Nephron progenitor cell (in vitro differentiated cells): ENCODE measurements around the gene TYW1B.
A peak's percentile ranks its signal among the peaks of the same experiment; 100 is the strongest.
"Not testable (repeated sequence)": the region's sequence is repeated elsewhere in the genome, so short reads cannot be mapped to it uniquely, and the experiment has no call there.

Experiments
- DNase-seq: peaks from one replicate; pipeline ENCODE4 v3.0.0; 2021
- H3K27ac Mint-ChIP-seq: 2 replicates; pipeline ENCODE4 v1.8.0; 2021; ENCODE audit warnings: mild to moderate bottlenecking, moderate library complexity, mixed read lengths
- H3K27me3 Mint-ChIP-seq: 2 replicates; pipeline ENCODE4 v1.8.0; 2021; ENCODE audit warnings: mild to moderate bottlenecking, low read depth, mixed read lengths; ENCODE audit not compliant: poor library complexity
- H3K36me3 Mint-ChIP-seq: 2 replicates; pipeline ENCODE4 v1.8.0; 2021; ENCODE audit warnings: low read depth, mixed read lengths
- H3K4me1 Mint-ChIP-seq: 2 replicates; pipeline ENCODE4 v1.8.0; 2021; ENCODE audit warnings: mixed read lengths
- H3K4me3 Mint-ChIP-seq: 2 replicates; pipeline ENCODE4 v1.8.0; 2021; ENCODE audit warnings: mild to moderate bottlenecking, moderate library complexity, mixed read lengths
- H3K9me3 Mint-ChIP-seq: 2 replicates; pipeline ENCODE4 v1.8.0; 2021; ENCODE audit warnings: mild to moderate bottlenecking, moderate library complexity, mixed read lengths

Gene TYW1B

GRCh38 chr7:72827839-72828591 lies at the start of gene TYW1B:
TYW1B (minus strand) TSS chr7:72828200; CDS start chr7:72828075, 125 bp downstream.
- not testable (repeated sequence) for H3K9me3 Mint-ChIP-seq, H3K27me3 Mint-ChIP-seq
- H3K27ac Mint-ChIP-seq, result peak within 1 kb of the TSS; percentile 99
- peaks cover 20% of the 10 kb centered on the region for H3K4me1 Mint-ChIP-seq
- DNase-seq, result peak; percentile 97
- peaks cover 11% of the 10 kb centered on the region for H3K36me3 Mint-ChIP-seq
- peak within 1 kb of the TSS; percentile 97 for H3K4me3 Mint-ChIP-seq

GRCh38 chr7:72867591-72867990 lies 39.6 kb upstream of the TYW1B start:
- H3K9me3 Mint-ChIP-seq, H3K36me3 Mint-ChIP-seq, H3K27me3 Mint-ChIP-seq: not testable (repeated sequence)
- Mint-ChIP-seq H3K27ac (peak overlapping the region; percentile 21), H3K4me1 (peaks cover 11% of the 10 kb centered on the region), H3K4me3 (peak overlapping the region; percentile 24)
- DNase-seq, result peak; percentile 8

- not testable (repeated sequence) for H3K27me3 Mint-ChIP-seq, H3K4me1 Mint-ChIP-seq, H3K36me3 Mint-ChIP-seq, H3K9me3 Mint-ChIP-seq, DNase-seq, H3K4me3 Mint-ChIP-seq
- H3K27ac Mint-ChIP-seq, result peak overlapping the region; percentile 42
These were observed 30.9 kb upstream of the TYW1B start for GRCh38 chr7:72858846-72859400.

- H3K4me3 Mint-ChIP-seq, H3K9me3 Mint-ChIP-seq, H3K36me3 Mint-ChIP-seq, H3K4me1 Mint-ChIP-seq, H3K27me3 Mint-ChIP-seq, H3K27ac Mint-ChIP-seq, DNase-seq: not testable (repeated sequence)
These were observed 29.9 kb upstream of the TYW1B start for GRCh38 chr7:72857925-72858324.

- not testable (repeated sequence) for DNase-seq, H3K27ac Mint-ChIP-seq, H3K4me1 Mint-ChIP-seq, H3K27me3 Mint-ChIP-seq, H3K9me3 Mint-ChIP-seq, H3K4me3 Mint-ChIP-seq, H3K36me3 Mint-ChIP-seq
These were observed 27.3 kb upstream of the TYW1B start for GRCh38 chr7:72855261-72855660.

- not testable (repeated sequence) for DNase-seq, H3K27me3 Mint-ChIP-seq, H3K4me1 Mint-ChIP-seq, H3K36me3 Mint-ChIP-seq, H3K9me3 Mint-ChIP-seq, H3K27ac Mint-ChIP-seq, H3K4me3 Mint-ChIP-seq
These were observed 24.9 kb upstream of the TYW1B start for GRCh38 chr7:72852937-72853336.

- H3K27me3 Mint-ChIP-seq, H3K4me1 Mint-ChIP-seq, H3K36me3 Mint-ChIP-seq, H3K27ac Mint-ChIP-seq, H3K9me3 Mint-ChIP-seq, H3K4me3 Mint-ChIP-seq, DNase-seq: not testable (repeated sequence)
These were observed 22.7 kb upstream of the TYW1B start for GRCh38 chr7:72850746-72851145.

GRCh38 chr7:72844146-72844545 lies 16.1 kb upstream of the TYW1B start:
- peaks cover 14% of the 10 kb centered on the region for H3K36me3 Mint-ChIP-seq
- not testable (repeated sequence) for DNase-seq, H3K27me3 Mint-ChIP-seq, H3K4me3 Mint-ChIP-seq, H3K4me1 Mint-ChIP-seq, H3K27ac Mint-ChIP-seq
- peaks cover 29% of the 10 kb centered on the region for H3K9me3 Mint-ChIP-seq

- not testable (repeated sequence) for H3K27ac Mint-ChIP-seq, H3K4me3 Mint-ChIP-seq, H3K27me3 Mint-ChIP-seq, DNase-seq, H3K4me1 Mint-ChIP-seq
- peaks cover 19% of the 10 kb centered on the region for H3K36me3 Mint-ChIP-seq
- peaks cover 29% of the 10 kb centered on the region for H3K9me3 Mint-ChIP-seq
These were observed 15.2 kb upstream of the TYW1B start for GRCh38 chr7:72843166-72843565.

- peaks cover 25% of the 10 kb centered on the region for H3K9me3 Mint-ChIP-seq
- not testable (repeated sequence) for H3K4me3 Mint-ChIP-seq, H3K27ac Mint-ChIP-seq, H3K27me3 Mint-ChIP-seq, H3K4me1 Mint-ChIP-seq, DNase-seq
- peaks cover 33% of the 10 kb centered on the region for H3K36me3 Mint-ChIP-seq
These were observed 13.0 kb upstream of the TYW1B start for GRCh38 chr7:72840966-72841511.

- not testable (repeated sequence) for H3K4me3 Mint-ChIP-seq, H3K27ac Mint-ChIP-seq, DNase-seq, H3K4me1 Mint-ChIP-seq, H3K27me3 Mint-ChIP-seq
- peaks cover 25% of the 10 kb centered on the region for H3K9me3 Mint-ChIP-seq
- H3K36me3 Mint-ChIP-seq, result peaks cover 46% of the 10 kb centered on the region
These were observed 10.3 kb upstream of the TYW1B start for GRCh38 chr7:72838315-72838714.

- H3K9me3 Mint-ChIP-seq, result peaks cover 24% of the 10 kb centered on the region
- not testable (repeated sequence) for H3K27me3 Mint-ChIP-seq, H3K4me1 Mint-ChIP-seq, H3K4me3 Mint-ChIP-seq, DNase-seq, H3K27ac Mint-ChIP-seq
- peaks cover 55% of the 10 kb centered on the region for H3K36me3 Mint-ChIP-seq
These were observed 9.3 kb upstream of the TYW1B start for GRCh38 chr7:72837291-72837690.

- Mint-ChIP-seq H3K27ac (peak overlapping the region; percentile 99), H3K36me3 (peaks cover 23% of the 10 kb centered on the region), H3K4me1 (peaks cover 20% of the 10 kb centered on the region), H3K4me3 (peak overlapping the region; percentile 97)
- not testable (repeated sequence) for DNase-seq, H3K9me3 Mint-ChIP-seq, H3K27me3 Mint-ChIP-seq
These were observed 2.6 kb upstream of the TYW1B start for GRCh38 chr7:72830567-72830966.
